CD1c-positive myeloid dendritic cell (primary cell): ENCODE data around the gene SYNE3.
"Not testable (repeated sequence)": the region's sequence is repeated elsewhere in the genome, so short reads cannot be mapped to it uniquely, and the experiment has no call there.

Experiments used
- DNase-seq: peaks from one replicate; pipeline ENCODE4 v3.0.0-alpha.2; 2016; ENCODE audit errors: extremely low spot score

Gene SYNE3

DNA sequence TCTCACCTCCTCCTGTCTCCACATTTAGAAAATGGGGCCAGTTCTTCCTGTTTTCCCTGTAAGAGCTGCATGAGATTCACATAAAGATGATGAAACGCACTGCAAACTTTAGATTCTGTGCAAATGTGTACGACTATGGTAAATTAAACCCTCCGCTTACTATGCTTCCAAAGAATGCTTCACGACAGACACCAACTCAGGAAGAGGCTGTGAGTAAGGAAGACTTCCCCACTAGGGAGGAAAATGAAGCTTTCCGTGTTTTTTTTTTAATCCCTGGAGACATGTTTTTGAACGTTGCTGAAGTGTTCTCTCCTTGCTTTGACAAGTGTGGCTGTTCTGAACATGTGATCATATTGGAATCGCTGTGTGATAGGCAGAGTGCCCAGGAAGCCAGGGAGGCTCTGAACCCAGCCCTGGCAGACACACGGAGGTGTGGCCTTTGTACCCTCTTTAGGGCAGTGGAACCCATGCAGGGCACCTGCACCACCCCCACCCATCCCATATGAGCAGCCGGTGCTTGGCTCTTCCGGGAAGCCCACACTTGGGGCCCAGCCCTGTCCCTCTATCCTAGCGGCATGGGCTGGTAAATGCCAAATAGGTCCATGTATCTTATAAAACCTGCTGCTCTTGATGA lies 7.5 kb upstream of the SYNE3 start:
- DNase-seq: peak; percentile 38

DNA sequence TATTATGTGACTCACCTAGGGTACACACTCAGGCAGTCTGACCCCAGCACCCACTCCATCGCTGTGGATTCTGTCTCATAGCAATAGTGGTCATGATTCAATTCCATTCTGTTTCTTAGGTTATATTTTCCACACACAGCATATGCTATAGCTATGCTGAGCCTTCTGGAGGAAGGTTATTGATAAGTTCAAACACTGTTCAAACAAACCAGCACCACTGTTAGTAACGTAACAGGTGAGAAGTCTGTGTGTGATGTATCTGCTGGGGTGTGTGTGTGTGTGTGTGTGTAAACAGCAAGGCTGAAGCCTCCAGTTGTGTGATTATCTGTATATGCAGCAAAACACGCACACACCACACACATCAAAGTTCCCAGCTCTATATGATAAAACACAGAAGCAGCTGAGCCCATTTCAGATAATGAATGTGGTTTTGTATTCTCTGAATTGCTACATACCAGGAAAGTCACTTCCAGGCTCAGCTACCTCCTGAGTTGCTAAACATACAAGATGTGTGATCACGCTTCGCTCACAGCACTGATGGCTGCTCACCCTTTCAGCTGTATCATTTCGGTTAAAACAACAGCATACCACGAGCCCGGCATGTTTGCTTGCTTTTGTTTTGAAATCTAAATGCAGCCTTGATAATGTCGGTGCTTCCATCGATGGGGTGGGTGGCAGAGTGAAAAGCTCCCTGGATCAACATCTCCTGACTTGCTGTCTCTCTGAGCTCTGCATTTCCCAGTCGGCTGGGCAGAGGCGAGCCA lies 6.8 kb upstream of the SYNE3 start:
- peak; percentile 39 for DNase-seq

DNA sequence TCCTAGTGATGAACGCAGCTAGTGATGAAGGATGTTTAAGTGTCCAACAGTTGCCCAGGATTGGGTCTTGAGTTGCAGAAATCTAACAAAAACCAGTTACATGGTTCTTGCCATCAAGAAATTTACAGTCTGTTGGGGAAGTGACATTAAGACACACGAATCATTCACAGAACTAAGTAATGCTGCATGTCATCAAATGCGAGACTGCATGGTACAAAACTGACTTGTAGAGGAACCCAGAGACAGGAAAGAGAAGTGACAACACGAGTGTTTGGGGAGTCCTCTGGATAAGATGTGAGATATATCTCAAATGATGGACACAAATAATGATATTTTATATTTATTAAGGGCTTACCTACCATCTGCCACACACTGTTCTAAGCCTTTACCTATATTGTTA lies 6.1 kb upstream of the SYNE3 start:
- peak; percentile 56 for DNase-seq

DNA sequence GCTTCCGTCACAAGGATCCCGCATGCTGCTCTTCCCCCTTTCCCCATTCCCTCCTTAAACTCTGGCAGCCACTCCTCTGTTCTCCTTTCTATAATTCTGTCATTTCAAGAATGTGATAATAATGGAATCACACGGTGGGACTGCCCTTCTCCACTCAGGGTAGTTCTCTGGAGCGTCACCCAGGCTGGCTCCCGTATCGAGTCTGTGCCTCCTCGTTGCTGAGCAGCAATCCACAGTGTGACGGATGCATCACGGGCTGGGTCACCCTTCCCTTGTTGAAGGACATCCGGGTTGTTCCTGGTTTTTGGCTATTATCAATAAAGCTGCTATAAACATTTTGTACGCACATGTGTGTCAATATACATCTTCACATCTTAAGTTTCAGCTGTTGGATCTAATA lies 5.7 kb upstream of the SYNE3 start:
- DNase-seq: peak; percentile 26

DNA sequence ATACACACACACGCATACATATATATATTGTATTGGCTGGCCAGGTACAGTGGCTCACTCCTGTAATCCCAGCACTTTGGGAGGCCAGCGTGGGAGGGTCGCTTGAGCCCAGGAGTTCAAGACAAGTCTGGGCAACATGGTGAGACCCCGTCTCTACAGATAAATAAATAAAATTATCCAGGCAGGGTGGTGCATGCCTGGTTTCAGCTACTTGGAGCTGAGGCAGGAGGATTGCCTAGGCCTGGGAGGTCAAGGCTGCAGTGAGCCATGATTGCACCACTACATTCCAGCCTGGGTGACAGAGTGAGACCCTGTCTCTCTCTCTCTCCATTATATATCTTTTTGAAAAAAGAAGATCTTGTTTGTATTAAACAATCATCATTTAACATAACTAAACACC lies 4.6 kb upstream of the SYNE3 start:
- no peak for DNase-seq

DNA sequence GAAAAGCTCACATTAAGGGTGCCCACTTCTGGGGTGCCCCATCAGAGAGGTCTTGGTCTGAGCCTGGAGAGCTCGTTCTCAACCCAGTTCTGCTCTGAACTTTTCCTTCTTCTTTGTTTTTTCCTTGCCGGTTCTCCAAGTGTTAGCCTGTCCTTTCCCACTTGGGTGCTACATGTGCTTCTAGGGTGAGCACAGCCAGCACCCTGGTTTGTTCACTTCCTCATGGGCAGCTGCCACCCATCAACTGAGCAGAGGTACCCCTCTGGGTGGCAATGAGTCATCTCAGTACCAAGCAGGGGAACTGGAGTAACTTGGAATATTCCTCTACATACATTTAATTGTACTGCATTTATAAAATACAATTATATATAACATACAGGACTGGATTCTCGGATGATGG lies 3.9 kb upstream of the SYNE3 start:
- peak; percentile 81 for DNase-seq

DNA sequence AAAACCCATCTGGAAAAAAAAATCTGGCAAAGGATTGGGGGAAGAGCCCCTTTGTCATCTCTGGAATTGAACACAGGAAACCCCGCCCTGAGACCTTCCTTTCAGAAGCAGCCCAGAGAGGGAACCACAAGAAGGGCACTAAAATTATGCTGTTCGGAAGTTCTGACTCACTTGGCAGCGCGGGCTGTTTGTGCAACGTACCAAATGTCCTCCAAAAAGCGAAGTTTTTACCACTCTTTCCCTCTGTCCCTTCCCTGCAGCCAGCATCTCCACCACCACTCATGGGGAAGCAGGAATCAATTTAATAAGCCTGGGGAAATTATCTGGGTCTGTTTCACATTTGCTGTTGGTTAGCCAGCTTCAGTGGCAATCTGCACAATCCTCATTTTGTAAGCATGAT lies 3.2 kb upstream of the SYNE3 start:
- DNase-seq: peak; percentile 88

DNA sequence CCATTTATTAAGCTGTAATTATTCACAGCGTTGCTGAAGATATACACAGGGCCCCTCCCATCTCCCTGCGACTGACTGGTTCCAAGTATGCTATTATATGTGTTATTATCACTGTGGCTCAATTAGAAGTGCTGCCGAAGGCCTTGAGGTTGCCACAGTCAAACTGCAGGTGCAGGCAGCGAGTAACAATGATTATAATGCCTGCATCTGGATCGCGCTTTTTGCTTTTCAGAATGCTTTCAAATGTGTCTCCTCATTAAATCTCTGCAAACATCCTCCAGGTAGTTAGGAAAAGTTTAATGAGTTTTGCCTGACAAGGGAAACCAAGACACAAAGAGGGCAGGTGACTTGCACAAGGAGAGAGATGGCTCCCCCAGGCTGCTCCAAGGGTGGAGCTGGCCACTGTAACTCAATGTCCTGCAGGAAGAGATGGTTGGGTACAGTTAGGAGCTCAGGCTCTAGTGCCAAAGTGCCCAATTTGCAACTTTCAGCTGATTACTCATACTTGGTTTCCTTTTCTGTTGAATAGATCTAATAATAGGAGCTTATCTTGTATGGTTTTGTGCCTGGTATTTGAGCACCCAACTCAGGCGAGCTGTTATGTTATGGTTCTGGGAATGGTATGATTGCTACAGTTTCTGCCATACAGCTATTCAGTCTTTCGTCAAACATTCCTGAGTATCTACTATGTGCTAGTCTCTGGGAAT lies 1.7 kb upstream of the SYNE3 start:
- DNase-seq: no peak

DNA sequence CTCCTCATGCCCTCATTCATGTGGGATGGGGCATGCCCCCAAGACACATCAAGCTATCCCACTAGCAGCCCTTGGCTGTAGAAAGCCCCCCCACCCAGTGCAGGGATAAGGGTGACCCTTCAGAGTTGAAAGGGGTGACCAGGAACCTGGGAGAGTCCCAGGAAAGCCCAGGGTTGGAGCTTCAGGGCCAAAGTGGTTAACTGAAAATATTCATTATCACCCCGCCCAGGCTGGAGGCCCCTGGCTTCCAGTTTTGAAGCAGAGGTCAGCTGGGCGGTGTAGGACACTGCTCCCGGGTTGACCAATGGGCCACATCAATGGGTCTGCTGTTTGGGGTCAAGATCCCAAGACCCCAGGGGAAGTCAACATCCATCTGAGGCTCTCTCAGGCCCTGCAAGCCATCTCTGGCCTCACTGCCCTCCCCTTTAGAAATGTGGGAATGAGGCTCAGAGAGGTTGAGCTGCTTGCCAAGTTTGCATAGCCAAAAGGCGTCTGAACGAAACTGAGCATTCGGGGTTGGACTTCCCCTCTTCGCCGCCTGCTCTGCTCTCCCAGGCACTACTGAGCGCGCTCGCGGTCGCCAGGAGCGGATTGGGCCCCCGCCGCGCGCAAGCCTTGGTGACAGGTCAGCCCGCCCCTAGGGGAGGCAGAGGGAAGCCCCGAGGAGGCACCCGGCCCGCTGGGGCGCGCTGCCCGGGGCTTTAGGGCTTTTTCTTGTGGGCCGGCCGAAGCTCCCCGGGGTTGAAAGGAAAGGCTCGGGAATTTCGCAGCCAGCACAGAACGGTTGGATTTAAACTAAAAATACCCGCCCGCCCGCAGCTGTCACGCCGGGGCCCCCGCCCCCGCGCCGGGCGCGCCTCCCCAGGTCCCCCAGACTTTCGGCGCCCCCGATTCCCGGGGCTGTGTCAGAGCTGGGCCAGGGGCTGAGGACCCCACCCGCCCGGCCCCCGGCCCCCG lies 576 bp downstream of the SYNE3 start:
- peak; percentile 86 for DNase-seq

DNA sequence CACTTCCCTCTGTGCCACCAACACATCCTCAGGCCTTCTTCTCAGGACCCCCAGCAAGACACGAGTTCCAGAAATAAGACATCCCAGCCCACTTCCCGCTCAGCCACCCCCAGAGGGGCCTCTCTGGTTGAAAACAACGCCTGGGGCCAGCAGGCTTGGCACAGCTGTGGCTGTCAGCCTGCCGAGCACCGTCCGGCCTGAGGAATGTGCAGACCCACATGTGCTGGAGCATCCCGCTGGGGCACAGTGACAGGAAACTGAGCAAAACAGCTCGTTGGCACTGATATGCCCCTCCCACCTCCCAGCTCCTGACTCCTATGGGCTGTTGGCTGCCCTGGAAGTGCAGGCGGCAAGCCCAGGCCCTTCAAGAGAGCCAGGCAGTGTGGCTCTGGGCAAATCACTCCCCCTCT lies 1.4 kb downstream of the SYNE3 start:
- DNase-seq: no peak

DNA sequence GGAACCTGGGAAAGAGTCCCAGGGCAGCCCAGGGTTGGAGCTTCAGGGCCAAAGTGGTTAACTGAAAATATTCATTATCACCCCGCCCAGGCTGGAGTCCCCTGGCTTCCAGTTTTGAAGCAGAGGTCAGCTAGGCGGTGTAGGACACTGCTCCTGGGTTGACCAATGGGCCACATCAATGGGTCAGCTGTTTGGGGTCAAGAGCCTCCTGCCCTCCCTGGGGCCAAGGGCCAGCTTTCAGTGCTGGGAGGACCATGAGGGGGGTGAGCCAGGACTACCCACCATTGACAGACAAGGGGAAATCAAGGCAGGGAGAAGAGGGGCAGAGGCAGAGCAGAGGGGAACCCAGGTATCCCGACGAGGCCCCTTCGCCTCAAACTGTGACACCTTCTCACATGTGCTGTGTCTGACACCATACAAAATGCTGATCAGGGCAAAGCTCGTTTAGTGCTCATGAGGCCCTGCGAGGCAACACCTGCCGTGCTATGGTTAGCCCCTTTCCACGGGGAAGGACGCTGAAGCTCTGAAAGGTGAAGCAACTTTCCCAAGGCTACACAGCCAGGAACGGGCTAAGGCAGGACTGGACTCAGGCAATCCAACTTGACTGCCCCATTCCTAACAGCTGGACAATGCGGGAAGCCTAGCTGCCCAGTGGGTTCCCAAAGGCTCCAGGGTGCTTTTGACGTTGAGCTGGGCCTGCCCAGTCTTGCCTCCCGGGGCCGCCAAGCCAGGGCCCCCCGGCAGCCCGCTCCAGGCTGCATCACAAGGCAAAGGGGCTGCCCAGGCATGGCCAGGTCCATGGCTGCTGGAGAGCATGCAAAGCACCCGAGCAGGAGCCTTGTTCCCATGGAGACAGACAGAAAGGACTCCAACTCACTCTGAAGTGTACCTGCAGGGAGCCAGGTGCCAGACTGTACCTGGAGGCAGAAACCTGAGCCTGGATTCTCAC lies 2.0 kb downstream of the SYNE3 start:
- no peak for DNase-seq

DNA sequence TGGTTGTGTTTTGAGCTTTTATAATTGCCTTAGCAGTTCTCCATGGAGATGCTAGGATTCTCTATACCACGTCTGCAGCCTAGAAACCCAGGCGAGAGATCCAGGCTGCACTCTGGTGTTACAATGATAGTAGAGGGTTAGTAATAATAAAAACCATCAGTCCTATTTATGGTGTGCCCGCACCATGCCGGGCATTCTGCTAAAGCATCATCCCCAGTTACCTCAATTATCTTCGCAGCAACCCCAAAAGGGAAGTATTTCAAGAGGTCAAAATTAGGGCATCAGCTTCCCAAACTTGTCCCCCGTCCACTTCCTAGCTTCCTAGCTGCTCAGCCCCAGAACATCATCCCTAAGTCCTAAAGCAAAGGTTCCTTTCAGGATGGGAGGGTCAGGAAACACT lies 3.2 kb downstream of the SYNE3 start:
- DNase-seq: no peak

DNA sequence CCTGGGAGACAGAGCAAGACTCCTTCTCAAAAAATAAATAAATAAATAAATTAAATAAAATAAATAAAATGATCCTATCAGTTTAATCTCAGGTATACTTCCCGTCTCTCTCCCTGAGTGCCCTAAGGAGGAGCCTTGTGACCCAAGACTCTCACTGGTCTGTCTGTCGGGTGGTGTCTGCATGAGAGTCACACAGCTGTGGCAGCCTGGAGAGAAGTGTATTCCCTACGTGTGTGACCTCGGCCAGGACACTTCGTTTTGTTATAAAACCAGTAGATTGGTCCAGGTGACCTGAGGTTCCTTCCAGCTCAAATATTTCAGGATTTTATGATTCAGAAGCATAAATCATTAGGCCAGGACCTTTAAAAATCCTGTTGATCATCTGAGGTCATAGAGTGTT lies 4.8 kb downstream of the SYNE3 start:
- no peak for DNase-seq

DNA sequence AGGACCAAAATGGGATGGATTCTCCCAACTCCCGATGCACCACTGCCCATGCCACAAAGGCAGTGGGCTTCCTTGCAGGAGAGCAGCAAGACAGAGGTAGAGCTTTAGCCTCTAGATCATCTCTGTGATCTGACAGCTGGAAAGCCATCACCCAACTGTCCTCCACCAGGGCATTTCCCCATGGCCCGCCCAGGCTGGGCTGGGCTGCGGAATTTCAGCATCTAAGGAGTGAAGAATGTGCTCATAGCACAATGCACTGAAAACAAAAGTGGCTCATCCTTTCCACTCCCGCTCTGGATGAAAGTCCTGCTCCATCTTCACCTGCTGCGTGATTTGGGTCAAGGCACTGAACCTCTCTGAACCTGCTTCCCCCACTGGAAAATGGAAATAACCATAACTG lies 5.6 kb downstream of the SYNE3 start:
- no peak for DNase-seq

DNA sequence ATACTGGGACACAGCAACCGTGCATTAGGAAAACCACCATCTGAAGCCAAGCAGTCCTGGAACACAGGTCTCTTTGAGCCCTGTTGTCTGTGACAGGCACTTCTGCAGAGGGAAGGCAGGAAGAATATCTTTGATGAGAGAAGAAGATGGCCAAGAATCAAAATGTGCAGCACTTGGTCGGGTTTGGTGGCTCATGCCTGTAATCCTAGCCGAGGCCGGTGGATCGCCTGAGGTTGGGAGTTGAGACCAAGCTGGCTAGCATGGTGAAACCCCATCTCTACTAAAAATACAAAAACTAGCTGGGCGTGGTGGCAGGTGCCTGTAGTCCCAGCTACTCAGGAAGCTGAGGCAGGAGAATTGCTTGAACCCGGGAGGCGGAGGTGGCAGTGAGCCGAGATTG lies 6.1 kb downstream of the SYNE3 start:
- DNase-seq: not testable (repeated sequence)

DNA sequence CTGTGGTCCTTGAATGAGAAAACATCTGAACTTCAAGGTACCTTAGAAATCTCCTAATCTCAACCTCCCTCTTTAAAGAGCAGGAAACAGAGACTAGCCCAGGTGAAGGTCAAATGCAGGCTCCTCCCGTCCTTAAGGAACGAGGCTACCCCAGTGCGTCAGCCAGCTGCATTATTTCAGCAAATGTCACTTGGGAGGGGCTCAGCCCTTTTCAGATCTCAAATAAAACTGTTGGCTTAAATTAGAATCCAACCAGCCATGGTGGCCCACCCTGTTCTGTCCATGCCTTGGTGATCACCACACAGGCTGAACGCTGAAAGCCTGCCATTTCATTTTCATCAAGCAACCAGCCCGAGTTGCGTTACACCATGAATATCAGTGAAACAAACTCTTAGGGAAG lies 7.0 kb downstream of the SYNE3 start:
- DNase-seq: no peak

DNA sequence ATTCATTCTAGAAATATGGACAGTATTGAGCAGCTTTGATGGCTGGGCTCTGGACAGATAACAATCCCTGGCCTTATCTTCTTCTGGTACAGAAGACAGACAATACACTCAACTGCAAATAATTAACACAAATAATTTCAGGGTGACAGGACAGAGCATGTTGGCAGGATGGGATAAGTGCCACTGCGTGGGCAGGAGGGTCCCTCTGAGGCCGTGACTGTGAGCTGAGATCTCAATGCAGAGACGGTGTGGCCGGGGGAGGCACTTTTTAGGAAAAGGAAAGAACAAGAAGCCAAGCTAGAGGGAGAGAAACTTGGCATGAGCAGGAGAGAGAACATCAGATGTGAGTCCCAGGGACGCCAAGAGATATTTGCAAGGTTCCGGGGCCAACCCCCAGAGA lies 8.1 kb downstream of the SYNE3 start:
- no peak for DNase-seq

DNA sequence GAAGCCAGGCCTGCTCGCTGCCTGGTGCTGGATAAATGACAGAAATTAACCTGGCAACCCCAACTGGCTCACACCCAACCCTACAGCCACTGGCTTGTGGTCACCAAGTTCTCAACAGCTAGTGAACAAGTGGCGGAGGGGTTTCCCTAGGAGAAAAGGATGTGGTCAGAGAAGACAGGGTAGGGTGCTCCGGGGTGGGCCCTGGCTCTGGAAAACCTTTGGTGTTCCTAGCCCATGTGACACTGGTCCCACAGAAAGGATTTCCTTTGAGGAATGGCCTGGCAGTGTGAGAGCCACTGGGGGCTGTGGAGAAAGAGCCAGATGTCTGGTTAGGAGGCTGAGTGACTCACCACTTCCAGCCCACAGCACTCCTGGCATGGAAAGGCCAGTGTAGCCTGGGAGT lies 8.7 kb downstream of the SYNE3 start:
- DNase-seq: no peak

DNA sequence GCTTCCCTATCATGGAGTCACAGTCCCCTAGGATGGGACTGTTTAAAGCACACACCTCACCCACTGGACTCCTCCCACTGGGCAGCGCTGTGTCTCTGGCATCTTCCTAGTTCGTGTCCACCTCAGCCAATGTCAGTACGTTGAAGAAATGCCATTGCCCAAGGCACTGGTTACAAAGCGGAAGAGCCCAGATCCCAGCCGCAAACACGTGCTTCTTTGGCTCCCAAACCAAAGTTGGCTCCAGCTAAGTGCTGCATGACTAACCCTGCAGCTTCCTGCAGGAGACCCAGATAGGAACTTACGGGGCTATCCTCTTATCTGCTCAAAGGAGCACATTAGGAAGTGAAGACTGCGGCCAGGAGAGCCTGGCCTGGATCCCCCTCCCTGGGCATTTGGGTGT lies 9.3 kb downstream of the SYNE3 start:
- DNase-seq: peak; percentile 94

DNA sequence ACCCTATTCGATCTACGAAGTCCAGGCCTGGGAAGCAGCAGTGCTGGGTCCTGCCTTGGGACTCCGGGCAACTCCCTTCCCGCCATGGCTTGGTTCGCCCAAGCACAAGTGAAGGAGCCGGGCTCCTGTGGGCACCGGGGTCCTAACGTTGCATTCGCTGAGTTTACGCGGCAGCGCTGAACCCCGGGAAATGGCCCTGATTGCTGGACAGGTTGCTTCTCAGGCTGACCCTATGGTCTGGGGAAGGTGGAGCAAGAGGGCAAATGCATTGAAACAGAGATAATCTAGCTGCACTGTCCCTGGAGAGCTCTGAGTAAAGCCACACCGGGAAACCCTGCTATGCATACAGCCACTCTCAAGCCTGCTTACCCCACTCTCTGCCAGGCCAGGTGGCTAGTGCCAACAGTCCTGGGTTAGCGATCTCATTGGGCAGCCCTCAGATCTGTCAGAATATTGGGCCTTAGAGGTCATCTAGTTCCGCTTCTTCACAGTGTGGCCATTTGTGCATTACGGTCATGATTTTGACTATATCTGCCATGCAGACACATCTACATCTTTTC lies 11.3 kb downstream of the SYNE3 start:
- DNase-seq: no peak
